ENCODE data around the gene ZNHIT2.

DNA sequence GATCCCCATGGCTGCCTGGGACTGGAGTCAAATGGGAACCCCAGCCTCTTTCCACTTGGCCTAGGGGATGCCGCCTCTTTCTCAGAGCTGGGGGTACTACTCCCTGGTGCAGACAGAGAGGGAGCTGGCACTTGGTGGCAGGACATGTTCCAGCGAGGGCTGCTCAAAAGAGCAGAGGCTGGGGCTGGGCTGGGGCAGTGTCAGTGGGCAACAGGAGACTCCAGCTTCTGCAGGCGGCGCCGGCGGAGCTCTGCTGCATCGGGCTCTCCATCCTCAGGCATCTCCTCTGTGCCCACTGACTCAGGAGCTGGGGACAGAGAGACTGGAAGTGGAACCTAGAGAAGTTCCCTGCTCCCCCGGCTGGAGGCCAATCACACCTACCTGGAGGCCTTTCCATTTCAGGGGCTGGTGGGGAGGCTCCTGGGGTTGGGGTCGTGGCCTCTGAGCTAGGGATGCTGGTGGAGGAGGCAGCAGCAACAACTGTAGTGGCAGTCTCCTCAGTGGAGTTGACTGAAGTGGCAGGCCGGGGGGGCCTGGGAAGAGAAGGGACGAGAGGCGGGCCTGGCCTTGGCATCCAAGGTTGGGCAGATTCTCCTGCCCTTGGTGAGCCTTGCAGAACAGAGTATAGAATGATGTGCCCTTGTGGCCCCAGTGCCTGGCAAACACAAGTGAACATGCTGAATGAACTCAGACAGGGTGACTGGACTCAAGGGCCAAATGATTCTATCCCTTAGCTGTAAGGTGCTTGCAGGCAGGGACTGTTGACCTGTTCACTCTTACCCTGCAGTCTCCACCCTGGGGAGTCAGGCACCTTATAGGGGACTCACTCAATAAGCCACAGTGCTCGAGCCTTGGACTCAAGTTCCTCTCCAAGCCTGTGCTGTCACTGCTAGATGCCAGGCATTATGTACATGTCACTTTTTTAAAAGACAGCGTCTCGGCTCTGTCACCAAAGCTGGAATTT is 11.0 kb upstream of the ZNHIT2 start:
- TF ChIP-seq, protein P1, sequence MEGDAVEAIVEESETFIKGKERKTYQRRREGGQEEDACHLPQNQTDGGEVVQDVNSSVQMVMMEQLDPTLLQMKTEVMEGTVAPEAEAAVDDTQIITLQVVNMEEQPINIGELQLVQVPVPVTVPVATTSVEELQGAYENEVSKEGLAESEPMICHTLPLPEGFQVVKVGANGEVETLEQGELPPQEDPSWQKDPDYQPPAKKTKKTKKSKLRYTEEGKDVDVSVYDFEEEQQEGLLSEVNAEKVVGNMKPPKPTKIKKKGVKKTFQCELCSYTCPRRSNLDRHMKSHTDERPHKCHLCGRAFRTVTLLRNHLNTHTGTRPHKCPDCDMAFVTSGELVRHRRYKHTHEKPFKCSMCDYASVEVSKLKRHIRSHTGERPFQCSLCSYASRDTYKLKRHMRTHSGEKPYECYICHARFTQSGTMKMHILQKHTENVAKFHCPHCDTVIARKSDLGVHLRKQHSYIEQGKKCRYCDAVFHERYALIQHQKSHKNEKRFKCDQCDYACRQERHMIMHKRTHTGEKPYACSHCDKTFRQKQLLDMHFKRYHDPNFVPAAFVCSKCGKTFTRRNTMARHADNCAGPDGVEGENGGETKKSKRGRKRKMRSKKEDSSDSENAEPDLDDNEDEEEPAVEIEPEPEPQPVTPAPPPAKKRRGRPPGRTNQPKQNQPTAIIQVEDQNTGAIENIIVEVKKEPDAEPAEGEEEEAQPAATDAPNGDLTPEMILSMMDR (conservative IDR thresholded peaks at IDR 0.05; ENCODE audit: low read depth, low read length): no peak
- no peak for TF ChIP-seq EZH2 (IDR thresholded peaks at IDR 0.05; ENCODE audit: borderline replicate concordance, low read depth, low read length, poor library complexity, severe bottlenecking)

All from A673 (cell line).